NCI-H1694 (cell line): ENCODE measurements around the gene SLC9A4.

Experiments
- DNase-seq: peaks from one replicate; lab custom pipeline; 2025; lab: John Stamatoyannopoulos, UW

The SLC9A4 gene

DNA sequence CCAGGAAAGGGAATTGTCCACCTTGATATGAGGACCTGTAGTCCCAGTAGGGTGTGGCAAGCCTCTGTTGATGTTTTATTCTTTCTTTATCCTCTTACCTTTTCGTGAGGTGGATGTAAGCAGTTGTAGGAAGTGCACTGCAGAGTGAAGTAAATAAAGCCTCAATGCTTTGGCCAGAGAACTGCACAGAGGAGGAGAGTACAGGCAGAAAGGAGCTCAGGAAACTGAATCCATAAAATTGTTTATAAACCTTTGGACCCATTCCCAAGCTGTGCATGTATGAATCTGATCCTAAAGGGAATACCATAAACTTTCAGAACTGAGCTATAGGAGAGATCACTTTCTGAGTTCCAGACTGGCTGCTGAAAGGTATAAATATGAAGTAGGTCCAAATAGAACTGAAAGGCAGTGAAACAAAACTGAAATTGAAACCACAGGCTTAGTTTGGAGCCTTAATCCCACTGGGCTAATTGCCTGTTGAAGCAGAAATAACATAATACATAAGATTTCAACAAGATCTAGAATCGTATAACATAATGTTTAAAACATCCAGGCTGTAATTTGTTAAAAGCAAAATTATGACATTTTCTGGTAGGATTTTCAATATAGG, 17.9 kb upstream of the SLC9A4 start:
- no peak for DNase-seq

DNA sequence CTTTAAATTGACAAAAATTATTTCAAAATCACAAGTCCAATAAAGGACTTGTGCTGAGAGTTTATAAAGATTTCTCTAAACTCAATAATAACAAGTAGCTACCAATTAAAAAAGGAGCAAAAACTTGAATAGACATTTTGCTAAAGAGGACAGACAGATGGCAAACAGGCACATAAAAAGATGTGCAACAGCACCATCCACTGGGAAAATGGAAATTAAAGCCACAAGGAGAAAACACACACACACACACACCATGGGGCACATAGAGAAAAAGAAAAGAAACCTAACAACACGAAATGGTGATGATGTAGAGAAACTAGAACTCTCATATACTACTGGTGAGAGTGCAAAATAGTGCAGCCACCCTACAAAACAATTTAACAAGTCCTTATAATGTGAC, 12.6 kb upstream of the SLC9A4 start:
- no peak for DNase-seq

DNA sequence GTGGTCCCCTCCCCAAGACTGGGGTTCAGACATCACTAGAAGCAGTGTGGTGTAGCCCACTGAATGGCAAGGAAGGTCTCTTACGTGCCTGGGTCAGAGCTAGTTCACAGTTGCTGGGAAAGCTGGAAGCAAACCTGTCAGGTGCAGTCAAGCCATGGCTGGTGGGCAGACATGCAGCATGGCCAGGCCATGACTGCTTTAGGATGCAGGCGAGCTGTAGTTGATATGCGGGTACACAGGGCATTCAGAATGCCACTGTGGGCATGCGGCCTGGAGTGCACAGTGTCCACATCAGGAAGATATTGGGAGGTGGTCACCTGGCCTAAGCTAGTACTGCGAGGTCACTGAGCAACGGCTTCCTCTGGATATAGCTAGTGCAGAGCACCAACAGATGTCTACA, 11.8 kb upstream of the SLC9A4 start:
- no peak for DNase-seq

DNA sequence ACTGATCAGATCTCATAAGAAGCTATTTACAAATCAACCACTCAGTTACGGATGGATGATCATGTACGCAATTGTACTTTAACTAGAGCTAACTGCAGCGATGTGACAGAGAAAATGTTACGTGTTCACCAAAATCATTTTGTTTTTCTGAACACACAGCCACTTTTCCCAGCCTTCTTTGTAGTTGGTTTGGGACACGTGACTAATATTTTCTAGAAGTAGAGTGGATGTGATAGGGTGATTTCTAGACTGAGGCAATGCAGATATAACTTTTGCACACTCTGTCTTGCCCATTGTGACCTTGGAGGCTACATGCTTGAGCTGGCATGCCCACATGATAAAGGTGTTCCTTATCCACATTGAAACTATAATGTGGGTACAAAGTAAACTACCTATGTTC, 9.9 kb upstream of the SLC9A4 start:
- DNase-seq: no peak

DNA sequence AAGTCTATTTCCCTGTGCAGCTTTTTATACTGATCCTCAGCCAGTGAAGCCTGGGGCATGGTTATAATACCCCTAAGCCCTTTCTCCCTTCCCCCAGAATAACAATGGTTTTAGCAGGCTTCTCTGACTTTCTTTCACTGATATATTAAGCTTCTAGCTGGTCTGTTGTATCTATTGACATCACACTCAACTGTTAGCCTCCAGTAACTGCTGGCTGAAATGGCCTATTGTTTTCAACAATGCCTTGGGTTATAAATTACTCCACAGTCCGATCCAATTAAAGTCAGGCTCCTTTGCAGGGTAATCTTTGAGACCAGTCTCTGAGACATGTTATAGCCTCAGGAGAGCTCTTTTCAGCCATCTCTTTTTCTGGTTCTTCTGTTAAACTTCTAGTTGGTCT, 2.9 kb upstream of the SLC9A4 start:
- DNase-seq: no peak

DNA sequence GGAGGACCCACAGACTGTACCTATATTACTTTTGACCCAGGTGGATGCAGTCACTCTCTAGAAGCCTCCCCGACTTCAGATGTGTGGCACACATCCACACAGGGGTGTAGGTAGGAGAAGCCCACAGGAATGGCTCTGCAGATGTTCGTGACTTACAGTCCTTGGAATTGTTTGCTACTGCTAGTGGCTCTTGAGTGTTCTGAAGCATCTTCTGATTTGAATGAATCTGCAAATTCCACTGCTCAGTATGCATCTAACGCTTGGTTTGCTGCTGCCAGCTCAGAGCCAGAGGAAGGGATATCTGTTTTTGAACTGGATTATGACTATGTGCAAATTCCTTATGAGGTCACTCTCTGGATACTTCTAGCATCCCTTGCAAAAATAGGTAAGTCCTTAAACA, 605 bp downstream of the SLC9A4 start:
- DNase-seq: no peak

DNA sequence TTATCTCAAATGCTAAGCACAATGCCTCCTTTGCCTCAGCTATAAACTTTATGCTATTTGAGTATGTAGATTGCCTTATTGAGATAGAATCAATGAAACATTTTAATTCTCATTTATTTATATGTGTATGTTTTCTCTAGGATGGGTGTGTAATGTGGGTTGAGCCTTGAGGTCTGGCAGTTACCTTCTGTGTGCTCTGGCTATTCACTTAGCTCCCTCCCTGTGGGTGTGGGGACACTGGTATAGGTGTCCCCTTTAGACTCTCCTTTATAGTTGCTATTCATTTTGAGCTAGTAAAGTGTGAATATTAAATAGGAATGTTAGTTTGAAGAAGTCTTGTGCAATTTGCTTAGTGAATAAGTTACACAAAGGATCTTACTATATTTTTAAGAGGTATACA, 1.8 kb downstream of the SLC9A4 start:
- DNase-seq: no peak

DNA sequence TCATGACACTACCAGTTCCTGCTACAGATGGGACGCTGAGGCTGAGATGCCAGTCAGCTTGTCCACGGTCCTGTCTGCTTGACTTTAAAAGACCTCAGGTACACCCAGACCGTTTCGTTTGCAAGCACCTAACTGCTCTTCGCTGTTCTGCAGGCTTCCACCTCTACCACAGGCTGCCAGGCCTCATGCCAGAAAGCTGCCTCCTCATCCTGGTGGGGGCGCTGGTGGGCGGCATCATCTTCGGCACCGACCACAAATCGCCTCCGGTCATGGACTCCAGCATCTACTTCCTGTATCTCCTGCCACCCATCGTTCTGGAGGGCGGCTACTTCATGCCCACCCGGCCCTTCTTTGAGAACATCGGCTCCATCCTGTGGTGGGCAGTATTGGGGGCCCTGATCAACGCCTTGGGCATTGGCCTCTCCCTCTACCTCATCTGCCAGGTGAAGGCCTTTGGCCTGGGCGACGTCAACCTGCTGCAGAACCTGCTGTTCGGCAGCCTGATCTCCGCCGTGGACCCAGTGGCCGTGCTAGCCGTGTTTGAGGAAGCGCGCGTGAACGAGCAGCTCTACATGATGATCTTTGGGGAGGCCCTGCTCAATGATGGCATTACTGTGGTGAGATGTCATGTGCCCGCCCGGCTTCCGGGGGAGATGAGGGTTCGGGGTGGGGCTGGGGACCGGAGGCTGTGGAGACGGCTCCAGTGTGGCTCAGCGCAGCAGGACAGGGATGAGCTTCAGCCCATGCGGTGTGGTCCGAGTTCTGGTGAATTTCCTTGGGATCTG, 5.9 kb downstream of the SLC9A4 start:
- no peak for DNase-seq

DNA sequence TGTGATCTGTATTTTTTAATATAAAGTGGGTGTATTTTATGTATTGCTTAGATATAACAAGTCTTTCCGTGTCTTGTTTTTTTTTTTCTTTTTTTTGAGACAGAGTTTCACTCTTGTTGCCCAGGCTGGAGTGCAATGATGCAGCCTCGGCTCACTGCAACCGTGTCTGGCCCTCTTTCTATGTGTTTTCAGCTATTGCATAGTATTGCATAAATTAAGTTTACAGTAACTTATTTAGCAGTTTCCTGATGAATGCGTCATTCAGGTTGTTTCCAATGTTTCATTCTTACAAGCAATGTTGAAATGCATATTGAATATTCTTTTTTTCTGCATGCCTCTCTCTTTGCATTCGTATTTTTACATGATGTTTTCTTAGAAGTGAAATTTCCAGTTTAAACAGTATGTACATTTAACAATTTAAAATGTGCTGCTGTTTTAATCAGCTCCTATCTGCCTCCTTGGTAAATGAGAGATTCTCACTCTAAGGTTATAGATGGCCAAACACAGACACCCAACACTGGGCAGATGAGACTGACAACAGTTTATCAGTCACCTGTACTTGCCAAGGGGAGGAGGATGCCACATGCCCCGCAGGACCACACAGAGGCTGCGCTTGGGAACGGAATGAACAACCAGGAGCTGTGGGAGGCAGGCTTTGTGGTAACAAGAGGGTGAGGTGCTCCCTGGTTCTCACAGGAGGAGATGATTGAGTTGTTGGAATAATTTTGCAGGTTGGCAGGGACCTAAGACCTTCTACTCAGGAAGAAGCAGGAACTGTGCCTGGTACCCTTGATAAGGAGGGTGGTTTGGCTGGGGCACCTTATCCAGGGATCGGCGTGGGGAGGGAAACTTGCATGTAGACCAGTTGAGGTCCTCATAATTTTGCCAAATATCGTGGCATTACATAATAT, 7.5 kb downstream of the SLC9A4 start:
- DNase-seq: no peak

DNA sequence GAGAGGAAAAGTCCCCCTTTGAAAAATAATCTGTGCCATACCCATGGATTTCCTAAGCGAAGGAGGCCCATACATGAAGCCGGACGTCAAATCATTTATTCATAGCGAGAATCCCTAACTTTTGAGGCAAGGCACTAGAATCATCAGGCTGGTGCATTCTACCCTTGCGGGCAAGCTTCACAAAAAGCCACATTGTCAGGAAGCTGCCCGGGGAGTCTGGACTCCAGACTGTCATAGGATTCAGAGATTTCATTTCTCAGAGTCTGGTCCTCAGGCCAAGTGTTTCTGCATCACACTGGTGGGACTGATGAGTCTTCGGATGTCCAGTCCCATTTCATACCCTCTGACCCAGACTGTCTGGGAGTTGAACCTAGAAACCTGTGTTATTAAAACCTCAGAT, 8.9 kb downstream of the SLC9A4 start:
- no peak for DNase-seq

DNA sequence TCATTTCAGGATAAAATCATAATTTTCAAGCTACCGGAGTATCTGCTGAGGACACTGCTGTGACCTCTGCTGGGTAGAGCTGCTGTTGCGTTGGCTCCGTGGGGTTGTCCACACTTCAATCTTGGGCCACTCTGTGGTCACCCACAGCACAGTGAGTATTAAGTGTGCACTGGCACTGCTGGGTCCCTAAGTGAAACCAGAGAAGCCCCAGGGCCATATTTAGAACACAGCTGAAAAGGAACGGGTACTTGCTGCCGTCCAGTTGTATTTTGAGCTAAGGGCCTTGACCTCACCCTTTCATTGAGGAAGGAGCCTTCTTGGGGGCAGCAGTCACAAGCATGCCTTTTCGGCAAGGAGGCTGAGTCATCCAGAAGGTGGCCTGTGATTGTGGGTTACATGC, 10.1 kb downstream of the SLC9A4 start:
- DNase-seq: no peak

DNA sequence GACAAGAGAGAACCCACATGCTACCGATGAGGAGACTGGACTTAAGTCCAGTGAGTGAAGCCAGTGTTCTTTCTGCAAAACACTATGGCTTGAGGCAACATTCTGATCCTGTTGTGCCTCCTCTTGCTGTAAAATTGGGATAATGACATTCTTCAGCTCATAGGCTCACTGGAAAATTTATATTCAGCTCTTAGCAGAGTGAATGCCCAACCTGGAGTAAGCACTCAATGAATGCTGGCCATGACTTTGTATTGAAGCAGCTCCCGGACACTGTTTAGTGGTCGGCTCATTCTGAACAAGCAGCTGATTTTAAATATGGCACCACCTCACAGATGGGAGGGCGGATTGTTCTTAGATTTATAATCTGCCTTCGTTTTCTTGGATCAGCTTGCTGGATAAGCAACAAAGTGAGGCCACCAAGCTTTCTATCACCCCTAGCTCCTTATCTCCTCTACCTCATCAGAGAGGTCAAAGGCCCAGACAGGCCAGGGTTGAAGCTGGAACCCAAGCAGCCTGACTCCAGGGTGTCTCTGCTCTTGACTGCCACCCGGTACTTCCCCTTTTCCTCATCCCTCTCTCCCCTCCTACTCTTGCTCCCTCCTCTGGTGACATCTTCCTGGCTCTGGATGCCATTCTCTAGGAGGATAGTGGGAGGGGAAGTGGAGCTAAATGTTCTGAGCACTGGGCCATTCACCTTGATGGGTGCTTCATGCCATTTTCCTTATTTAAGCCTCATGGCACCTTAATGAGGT, 11.5 kb downstream of the SLC9A4 start:
- DNase-seq: no peak

DNA sequence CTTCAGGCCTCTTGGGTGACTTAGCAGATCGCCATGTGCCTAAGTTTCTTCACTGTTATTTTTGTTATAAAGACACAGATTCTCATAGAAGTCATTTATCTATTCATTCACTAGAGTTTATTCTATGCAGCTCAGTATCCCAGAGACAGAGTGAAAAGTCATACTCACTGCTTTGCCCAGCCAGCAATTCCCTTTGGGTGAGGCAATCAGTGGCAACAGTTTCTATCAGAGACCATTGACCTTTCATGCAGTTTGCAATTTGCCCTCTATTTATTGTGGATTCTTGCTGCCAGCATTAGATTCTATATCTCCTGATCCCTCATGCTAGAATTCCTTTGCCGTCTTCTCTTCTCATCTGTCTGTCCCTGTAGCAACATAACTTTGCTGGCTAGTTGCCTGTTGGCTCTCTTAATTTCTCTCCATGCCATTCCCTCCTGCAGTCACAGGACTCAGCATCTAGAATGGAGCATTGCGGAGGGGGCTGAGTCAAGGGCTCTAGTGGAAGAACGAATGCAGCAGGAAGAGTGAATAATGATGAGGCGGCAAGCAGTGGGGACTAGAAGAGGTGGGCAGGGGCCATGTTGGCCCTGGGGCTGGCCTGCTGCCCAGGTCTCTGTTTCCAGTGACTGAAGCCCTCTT, 12.2 kb downstream of the SLC9A4 start:
- DNase-seq: no peak

DNA sequence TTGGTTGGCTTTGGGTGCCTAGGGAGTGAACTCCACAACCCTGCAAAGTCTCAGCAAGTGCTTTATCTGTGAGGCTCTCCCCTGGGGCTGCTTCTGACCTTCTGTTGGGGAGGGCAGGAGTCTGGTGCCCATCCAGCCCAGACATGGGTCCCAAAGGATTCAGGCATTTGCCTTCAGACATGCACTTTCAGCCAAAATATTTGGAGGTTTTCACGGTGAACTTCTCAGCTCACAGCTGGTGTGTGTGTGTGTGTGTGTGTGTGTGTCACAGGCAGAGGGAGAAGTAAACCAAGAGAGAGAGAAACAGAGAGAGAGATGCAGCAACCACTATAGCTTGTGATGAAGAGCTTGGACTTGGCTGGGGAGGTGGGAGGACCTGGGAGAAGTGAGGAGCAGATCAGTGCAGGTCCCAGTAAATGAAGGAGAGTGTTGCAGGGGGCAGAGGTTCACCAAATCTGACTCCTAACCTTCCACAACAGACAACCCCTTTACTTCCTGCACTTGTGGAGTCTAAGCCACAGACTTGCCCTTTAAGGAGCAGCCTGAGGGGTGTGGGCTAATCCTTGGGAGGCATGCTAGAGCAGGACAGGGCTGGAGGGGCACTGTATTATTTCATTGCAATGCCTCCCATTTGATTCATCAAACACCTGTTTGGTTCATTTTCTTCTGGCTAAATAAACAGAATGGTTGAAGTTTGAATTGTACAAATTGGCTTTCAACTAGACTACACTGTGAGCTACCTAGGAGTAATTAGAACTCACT, 14.1 kb downstream of the SLC9A4 start:
- no peak for DNase-seq

DNA sequence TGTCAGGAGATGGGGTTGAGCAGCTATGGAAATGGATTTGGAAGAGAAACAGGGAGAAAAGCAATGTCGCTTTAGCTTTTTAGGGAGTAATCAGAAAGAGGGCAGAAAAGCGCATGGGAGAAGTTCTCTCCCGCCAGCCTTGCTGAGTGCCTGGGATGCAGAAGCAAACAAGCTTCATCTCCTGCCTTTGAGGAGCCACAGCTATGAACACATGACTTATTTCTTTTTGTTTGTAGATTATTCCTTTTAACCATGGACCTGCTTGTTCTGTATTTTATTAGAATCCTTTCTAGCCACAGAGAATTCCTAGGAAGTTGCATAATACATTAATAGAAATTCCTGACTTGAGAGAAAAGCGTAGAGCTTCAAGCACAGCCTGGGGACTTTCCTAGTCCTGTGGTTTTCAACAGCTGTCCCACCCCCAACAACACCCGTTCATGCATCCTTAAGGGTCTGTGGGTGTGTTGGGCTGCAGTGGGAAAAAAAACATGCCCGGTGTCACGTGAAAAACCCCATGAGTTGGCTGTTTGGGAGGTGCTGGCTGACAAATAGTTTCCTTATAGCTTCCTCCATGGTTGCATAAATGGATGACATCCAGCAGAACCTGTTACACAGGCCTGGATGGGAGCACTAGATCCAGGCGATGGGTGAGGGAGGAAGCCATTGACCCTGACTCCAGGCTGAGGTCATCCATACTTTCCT, 14.9 kb downstream of the SLC9A4 start:
- DNase-seq: no peak

DNA sequence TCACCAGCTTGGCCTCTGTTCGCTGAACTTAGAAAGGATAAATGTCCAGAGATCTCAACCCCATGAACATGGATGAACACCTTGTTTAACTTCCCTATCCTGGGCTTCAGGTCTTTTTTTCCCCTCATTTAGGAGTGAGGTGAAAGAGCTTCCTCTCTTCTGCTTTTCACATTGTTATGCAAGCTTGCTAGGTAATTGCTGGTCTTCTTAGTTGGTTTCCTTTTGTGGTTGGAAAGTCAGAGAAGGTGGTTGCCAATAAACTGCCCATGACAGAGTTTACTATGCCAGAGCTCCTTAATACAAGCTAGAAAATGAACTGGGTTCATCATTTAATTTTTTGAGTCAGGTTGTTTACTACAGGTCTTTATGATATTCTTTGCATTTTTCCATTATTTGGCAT, 16.6 kb downstream of the SLC9A4 start:
- DNase-seq: no peak

DNA sequence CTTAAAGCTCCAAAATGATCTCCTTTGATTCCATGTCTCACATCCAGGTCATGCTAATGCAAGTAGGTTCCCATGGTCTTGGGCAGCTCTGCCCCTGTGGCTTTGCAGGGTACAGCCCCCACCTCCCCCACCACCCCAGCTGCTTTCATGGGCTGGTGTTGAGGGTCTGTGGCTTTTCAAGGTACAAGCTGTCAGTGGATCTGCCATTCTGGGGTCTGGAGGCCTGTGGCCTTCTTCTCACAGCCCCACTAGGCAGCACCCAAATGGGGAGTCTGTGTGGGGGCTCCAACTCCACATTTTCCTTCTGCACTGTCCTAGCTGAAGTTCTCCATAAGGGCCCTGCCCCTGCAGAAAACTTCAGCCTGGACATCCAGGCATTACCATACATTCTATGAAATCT, 19.0 kb downstream of the SLC9A4 start:
- DNase-seq: no peak

DNA sequence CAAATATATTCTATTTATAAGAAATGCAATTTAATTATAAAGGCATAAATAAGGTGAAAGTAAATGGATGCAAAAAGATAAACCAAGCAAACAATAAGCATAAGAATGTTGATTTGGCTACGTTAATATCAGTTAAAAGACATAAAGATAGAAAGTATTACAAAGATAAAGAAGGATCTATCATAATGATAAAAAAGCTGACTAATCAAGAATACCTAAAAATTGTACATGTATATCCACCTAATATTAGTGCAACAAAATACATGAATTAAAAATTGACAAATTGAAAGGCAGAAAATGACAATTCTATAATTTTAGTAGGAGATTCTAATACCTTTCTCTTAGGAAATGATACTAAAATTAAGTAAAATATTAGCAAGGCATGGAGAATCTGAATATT, 21.5 kb downstream of the SLC9A4 start:
- no peak for DNase-seq

DNA sequence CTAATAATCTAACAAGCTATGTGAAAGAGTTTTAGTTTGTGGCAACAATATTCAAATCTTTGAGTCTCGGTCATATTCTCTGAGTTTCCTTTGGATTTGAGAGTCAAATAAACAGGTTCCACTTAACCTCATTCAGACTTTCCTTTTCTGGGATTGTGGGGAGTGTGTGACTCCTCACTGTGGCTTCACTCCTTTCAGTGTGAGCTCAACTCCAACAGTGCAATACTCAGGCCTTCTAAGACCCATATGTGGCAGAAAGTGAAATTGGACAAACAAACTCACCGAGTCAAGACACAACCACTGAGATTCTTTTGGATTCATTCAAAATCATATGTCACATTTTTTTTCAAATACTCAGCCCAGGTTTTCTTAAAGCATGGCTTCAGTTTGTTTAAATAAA, 25.4 kb downstream of the SLC9A4 start:
- no peak for DNase-seq

DNA sequence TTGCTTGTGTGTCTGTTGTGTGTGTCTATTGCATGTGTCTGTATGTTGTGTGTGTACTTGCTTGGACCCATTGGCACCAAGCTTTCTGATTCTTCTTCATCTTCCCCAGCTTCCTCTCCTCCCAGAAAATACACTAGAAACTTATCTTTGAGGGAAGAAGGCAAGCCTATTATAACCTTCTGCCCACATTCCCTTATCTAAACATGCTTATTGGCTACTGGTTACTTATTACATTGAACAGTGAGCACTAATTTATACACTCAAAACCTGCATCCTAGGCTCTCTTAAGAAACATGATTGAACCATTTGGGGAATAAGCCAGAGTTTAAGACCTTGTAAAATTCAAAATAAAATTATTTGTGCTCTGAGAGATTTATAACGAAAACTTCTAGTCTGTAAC, 26.5 kb downstream of the SLC9A4 start:
- DNase-seq: no peak
